Small intestine (tissue), 7 donors: ENCODE data around the gene SHC1. TPM values are rescaled to one million over a fixed set of nuclear protein-coding genes. Genes with fewer than 3 reads are reported as not detected.

Source experiments
- DNase-seq, 2 donors: peaks; one replicate each; pipeline versions ENCODE4 v3.0.0 to v3.0.0-alpha.2; 2013
- FAIRE-seq: peaks from 2 replicates; lab custom pipeline; 2012; peaks lifted over from hg19 to GRCh38; lab: Jason Lieb, UNC
- H3K27ac ChIP-seq, 3 donors: one replicate each; pipeline ENCODE4 v1.5.1; 2013; ENCODE audit warnings: low read length in 2 of 3, mild to moderate bottlenecking in 2 of 3, control low read depth in 1 of 3, inconsistent platforms in 1 of 3, low read depth in 1 of 3, moderate library complexity in 1 of 3
- H3K27me3 ChIP-seq, 3 donors: one replicate each; pipeline ENCODE4 v1.6.1; 2013; ENCODE audit warnings: low read length in 3 of 3, inconsistent platforms in 1 of 3; ENCODE audit not compliant: control insufficient read depth in 3 of 3, insufficient read depth in 3 of 3
- H3K36me3 ChIP-seq, 3 donors: one replicate each; pipeline ENCODE4 v1.6.1; 2013; ENCODE audit warnings: low read length in 3 of 3, inconsistent platforms in 1 of 3, low read depth in 1 of 3, mild to moderate bottlenecking in 1 of 3, moderate library complexity in 1 of 3; ENCODE audit not compliant: control insufficient read depth in 3 of 3, insufficient read depth in 2 of 3
- H3K4me1 ChIP-seq, 3 donors: one replicate each; pipeline ENCODE4 v1.6.1; 2013; ENCODE audit warnings: low read length in 2 of 3, inconsistent platforms in 1 of 3, low read depth in 1 of 3, mild to moderate bottlenecking in 1 of 3, moderate library complexity in 1 of 3; ENCODE audit not compliant: control insufficient read depth in 3 of 3, insufficient read depth in 2 of 3
- H3K4me3 ChIP-seq, 3 donors: one replicate each; pipeline ENCODE4 v1.5.1; 2013; ENCODE audit warnings: low read length in 3 of 3, control low read depth in 1 of 3, inconsistent platforms in 1 of 3, low read depth in 1 of 3, mild to moderate bottlenecking in 1 of 3, moderate library complexity in 1 of 3
- H3K9me3 ChIP-seq, 2 donors: one replicate each; pipeline ENCODE4 v1.6.1; 2013; ENCODE audit warnings: low read depth in 1 of 2, low read length in 1 of 2; ENCODE audit not compliant: control insufficient read depth in 2 of 2, insufficient read depth in 1 of 2
- WGBS, 3 donors: extraction: QIAGEN DNeasy Blood & Tissue Kit; methylation state at CpG; one replicate each; pipeline ENCODE4 v1.1.7; 2013; 5-methylcytosine and 5-hydroxymethylcytosine counted together
- polyA plus RNA-seq, 4 donors: library from polyadenylated mRNA; stranded (reverse) in 3 of 4; unstranded in 1 of 4; fragments of 200-250 nt in 3 of 4; fragments of 120-200 nt in 1 of 4; gene quantifications; one replicate each; pipeline versions ENCODE4 v1.2.1 to v1.2.3, GENCODE V29; 2013
- donor health status: healthy with polysubstance abuse.
- donor health status: control.
- donor health status: control.
- donor health status: Bipolar disorder and iron deficiency.
- donor health status: healthy.

SHC1 gene
- polyA plus RNA-seq, 4 donors = 59.7 to 84.8 (median 66.7) TPM

GRCh38 chr1:155004352-155005075 is 34.0 kb upstream of the SHC1 start:
- 9 to 30% (median 27%) methylated on average over 4 to 5 of the region's 5 CpGs for WGBS, 3 donors
- Histone ChIP-seq H3K36me3 (peaks cover 0 to 48% (median 0%) of the 10 kb centered on the region in 3 donors), H3K9me3 (no peaks in the 10 kb centered on the region), H3K4me3 (peak overlapping the region; percentile 70 to 88 (median 77)), H3K27me3 (no peaks in the 10 kb centered on the region), H3K4me1 (peaks cover 8 to 61% (median 21%) of the 10 kb centered on the region in 3 donors), H3K27ac (peak overlapping the region; percentile 96 to 99 (median 98))
- DNase-seq = no peak
- FAIRE-seq = no peak

- Histone ChIP-seq H3K4me3 (peak overlapping the region; percentile 70 to 88 (median 77)), H3K36me3 (peaks cover 0 to 42% (median 0%) of the 10 kb centered on the region in 3 donors), H3K27me3 (no peaks in the 10 kb centered on the region), H3K4me1 (peaks cover 8 to 61% (median 21%) of the 10 kb centered on the region in 3 donors), H3K27ac (peak overlapping the region; percentile 96 to 99 (median 98)), H3K9me3 (no peaks in the 10 kb centered on the region)
- 1 to 5% (median 1%) methylated on average over 25 to 34 of the region's 34 CpGs for WGBS, 3 donors
- DNase-seq = peak; percentile 74 to 88
- FAIRE-seq = no peak
Measured at GRCh38 chr1:155003766-155004351, 33.3 kb upstream of the SHC1 start.

GRCh38 chr1:155003227-155003765 is 32.7 kb upstream of the SHC1 start:
- H3K4me3 ChIP-seq = peak overlapping the region; percentile 70 to 88 (median 77)
- no peaks in the 10 kb centered on the region for H3K27me3 ChIP-seq
- WGBS, 3 donors = 0 to 1% (median 0%) methylated on average over 33 to 37 of the region's 37 CpGs
- peak in 1 of 2 donors; percentile 59 for DNase-seq
- H3K36me3 ChIP-seq = peaks cover 0 to 36% (median 0%) of the 10 kb centered on the region in 3 donors
- H3K27ac ChIP-seq = peak overlapping the region; percentile 96 to 99 (median 98)
- H3K9me3 ChIP-seq = no peaks in the 10 kb centered on the region
- H3K4me1 ChIP-seq = peaks cover 8 to 57% (median 21%) of the 10 kb centered on the region in 3 donors
- FAIRE-seq = no peak

- DNase-seq (peak in 1 of 2 donors; percentile 66), FAIRE-seq (no peak)
Measured at GRCh38 chr1:155002464-155003226, 32.1 kb upstream of the SHC1 start, which contains the start of gene ZBTB7B. TSS of gene ZBTB7B (plus strand) at chr1:155002802. CDS start at chr1:155014661, 11,859 bp downstream.

GRCh38 chr1:155001675-155002463 is 31.3 kb upstream of the SHC1 start:
- peak overlapping the region; percentile 91 to 97 (median 94) for H3K27ac ChIP-seq
- no peaks in the 10 kb centered on the region for H3K9me3 ChIP-seq
- no peaks in the 10 kb centered on the region for H3K27me3 ChIP-seq
- peaks cover 8 to 43% (median 21%) of the 10 kb centered on the region in 3 donors for H3K4me1 ChIP-seq
- 0 to 1% (median 1%) methylated on average over 26 to 38 of the region's 38 CpGs for WGBS, 3 donors
- FAIRE-seq = no peak
- peaks cover 0 to 27% (median 0%) of the 10 kb centered on the region in 3 donors for H3K36me3 ChIP-seq
- peak; percentile 99 for DNase-seq
- H3K4me3 ChIP-seq = peak overlapping the region; percentile 70 to 78 (median 77)

More at GRCh38 chr1:155002464-155003226, 32.1 kb upstream of the SHC1 start, which contains the start of gene ZBTB7B:
- WGBS, 3 donors = 0 to 1% (median 0%) methylated on average over 19 to 35 of the region's 35 CpGs
- peak within 1 kb of the TSS; percentile 96 to 99 (median 98) for H3K27ac ChIP-seq
- peaks cover 0 to 31% (median 0%) of the 10 kb centered on the region in 3 donors for H3K36me3 ChIP-seq
- H3K4me1 ChIP-seq = peaks cover 8 to 50% (median 21%) of the 10 kb centered on the region in 3 donors
- no peaks in the 10 kb centered on the region for H3K27me3 ChIP-seq
- no peaks in the 10 kb centered on the region for H3K9me3 ChIP-seq
- H3K4me3 ChIP-seq = peak within 1 kb of the TSS; percentile 70 to 88 (median 77)

- Histone ChIP-seq H3K4me3 (peak overlapping the region; percentile 70 to 78 (median 77)), H3K27me3 (no peaks in the 10 kb centered on the region), H3K27ac (peak overlapping the region; percentile 91 to 97 (median 94)), H3K9me3 (no peaks in the 10 kb centered on the region), H3K4me1 (peaks cover 8 to 37% (median 21%) of the 10 kb centered on the region in 3 donors), H3K36me3 (peaks cover 0 to 22% (median 0%) of the 10 kb centered on the region in 3 donors)
- 0 to 1% (median 0%) methylated on average over 11 of the region's 11 CpGs for WGBS, 3 donors
- DNase-seq (no peak), FAIRE-seq (no peak)
Measured at GRCh38 chr1:155001425-155001674, 30.8 kb upstream of the SHC1 start.

GRCh38 chr1:155000726-155001424 is 30.3 kb upstream of the SHC1 start:
- H3K4me3 ChIP-seq = peak overlapping the region; percentile 70 to 78 (median 77)
- 0 to 1% (median 1%) methylated on average over 33 to 43 of the region's 43 CpGs for WGBS, 3 donors
- FAIRE-seq (no peak), DNase-seq (peak; percentile 96 to 99)
- H3K4me1 ChIP-seq = peaks cover 3 to 33% (median 18%) of the 10 kb centered on the region in 3 donors
- no peaks in the 10 kb centered on the region for H3K9me3 ChIP-seq
- H3K27me3 ChIP-seq = no peaks in the 10 kb centered on the region
- H3K36me3 ChIP-seq = peaks cover 0 to 17% (median 0%) of the 10 kb centered on the region in 3 donors
- peak overlapping the region; percentile 91 to 97 (median 94) for H3K27ac ChIP-seq
